OCI-LY7 (cell line): Measurements from ENCODE around the gene SDE2. TPM values are rescaled to one million over a fixed set of nuclear protein-coding genes. Genes with fewer than 3 reads are reported as not detected.

Source experiments
- BruUV-seq: library from RNA; stranded (reverse); fragments of 400-500 nt; replicated peaks from 2 replicates; lab custom pipeline; 2021; lab: Mats Ljungman, UMichigan
- CTCF ChIA-PET: fragments of 300-600 bp; sonication (Branson Sonifier 250); formaldehyde crosslinking; loops from one replicate; lab custom pipeline; 2022; ENCODE audit warnings: antibody characterized with exemption; ENCODE audit not compliant: unreplicated experiment; lab: Charles Lee
- POLR2A ChIA-PET: fragments of 300-600 bp; sonication (Branson Sonifier 250); formaldehyde crosslinking; loops from one replicate; lab custom pipeline; 2022; ENCODE audit warnings: antibody characterized with exemption; lab: Charles Lee
- DNase-seq: peaks from one replicate; pipeline ENCODE4 v3.0.0-alpha.2; 2015; ENCODE audit warnings: low spot score
- H2AFZ ChIP-seq: fragments of 200-600 bp; sonication (generic), shearing (Covaris generic); 2 replicates; pipeline ENCODE4 v1.6.1; 2014; ENCODE audit warnings: mild to moderate bottlenecking, antibody characterized with exemption, low read length, moderate library complexity
- H3K27ac ChIP-seq: fragments of 200-600 bp; sonication (generic); 2 replicates; pipeline ENCODE4 v1.5.1; 2014; ENCODE audit warnings: mixed run types, low read depth, mild to moderate bottlenecking, moderate library complexity, low read length, inconsistent platforms; ENCODE audit not compliant: poor library complexity, severe bottlenecking
- H3K36me3 ChIP-seq: fragments of 200-600 bp; sonication (generic); 2 replicates; pipeline ENCODE4 v1.6.1; 2014; ENCODE audit warnings: mild to moderate bottlenecking, antibody characterized with exemption, low read length, moderate library complexity, mixed read lengths; ENCODE audit not compliant: insufficient read depth
- H3K4me1 ChIP-seq: fragments of 200-600 bp; sonication (generic); 2 replicates; pipeline ENCODE4 v1.5.1; 2014; ENCODE audit warnings: mild to moderate bottlenecking, low read length; ENCODE audit not compliant: insufficient read depth, poor library complexity, severe bottlenecking
- H3K4me2 ChIP-seq: fragments of 200-600 bp; sonication (generic); 2 replicates; pipeline ENCODE4 v1.6.1; 2014; ENCODE audit warnings: mild to moderate bottlenecking, low read length
- H3K4me3 ChIP-seq: fragments of 200-600 bp; sonication (generic); 2 replicates; pipeline ENCODE4 v1.5.1; 2014; ENCODE audit warnings: mild to moderate bottlenecking, low read depth, low read length; ENCODE audit not compliant: poor library complexity, severe bottlenecking
- H3K79me2 ChIP-seq: fragments of 200-600 bp; sonication (generic); 2 replicates; pipeline ENCODE4 v1.6.1; 2016; ENCODE audit warnings: low read depth, mild to moderate bottlenecking, low read length, moderate library complexity, mixed read lengths; ENCODE audit not compliant: insufficient read depth
- H3K9me2 ChIP-seq: fragments of 200-600 bp; sonication (generic); 2 replicates; pipeline ENCODE4 v1.6.1; 2016; ENCODE audit warnings: mild to moderate bottlenecking, low read length, mixed read lengths; ENCODE audit not compliant: insufficient read depth
- H3K9me3 ChIP-seq: fragments of 200-600 bp; sonication (generic); 2 replicates; pipeline ENCODE4 v1.6.1; 2014; ENCODE audit warnings: mild to moderate bottlenecking, mixed run types, low read length, mixed read lengths
- H4K20me1 ChIP-seq: fragments of 200-600 bp; sonication (generic); 2 replicates; pipeline ENCODE4 v1.6.1; 2014; ENCODE audit warnings: mild to moderate bottlenecking, antibody characterized with exemption, low read length, moderate library complexity, mixed read lengths; ENCODE audit not compliant: insufficient read depth
- EZH2phosphoT487 ChIP-seq: fragments of 200-600 bp; sonication (generic); IDR thresholded peaks from 2 replicates; pipeline ENCODE4 v1.6.1; 2018; ENCODE audit warnings: low read depth, borderline replicate concordance, mild to moderate bottlenecking, mixed run types, antibody characterized with exemption, low read length, moderate library complexity, mixed read lengths
- intact Hi-C: fragments of 100-400 bp; cut with micrococcal nuclease; formaldehyde crosslinking; loops from one replicate; pipeline ENCODE4 v1.10.0; 2022; ENCODE audit not compliant: unreplicated experiment
- total RNA-seq, 2 experiments: library from RNA; depleted of rRNA in 1 of 2; stranded (reverse); fragments of >200 nt in 1 of 2; shearing (Covaris generic) in 1 of 2; gene quantifications; 2 replicates each; pipeline ENCODE4 v1.2.3, GENCODE V29; 2014 to 2022
- TF ChIP-seq, protein P1 (sequence below): fragments of 200-600 bp; sonication (generic); conservative IDR thresholded peaks from 2 replicates; pipeline ENCODE4 v1.5.1; 2014; ENCODE audit warnings: mild to moderate bottlenecking, antibody characterized with exemption, low read length, moderate library complexity, mixed read lengths

Gene SDE2
- total RNA-seq, 2 experiments from 2014 or later, result 18.2 to 25.0 TPM

DNA sequence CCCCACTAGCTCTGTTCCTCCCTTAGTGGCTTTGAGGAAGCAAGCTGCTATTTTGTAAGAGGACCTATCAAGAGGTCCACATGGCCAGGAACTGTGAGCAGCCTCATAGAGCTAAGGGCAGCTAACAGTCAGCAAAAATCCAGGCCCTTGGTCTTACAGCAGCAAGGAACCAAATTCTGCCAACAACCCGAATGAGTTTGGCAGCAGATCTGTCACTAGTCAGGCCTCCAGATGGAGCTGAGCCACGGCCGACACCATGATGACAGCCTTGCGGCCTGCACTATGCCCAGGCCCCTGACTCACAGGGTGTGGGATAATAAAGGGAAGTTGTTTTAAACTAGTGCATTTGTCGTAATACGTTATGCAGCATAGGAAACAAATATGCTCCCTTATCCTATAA lies 35.3 kb upstream of the SDE2 start:
- TF ChIP-seq, protein P1, sequence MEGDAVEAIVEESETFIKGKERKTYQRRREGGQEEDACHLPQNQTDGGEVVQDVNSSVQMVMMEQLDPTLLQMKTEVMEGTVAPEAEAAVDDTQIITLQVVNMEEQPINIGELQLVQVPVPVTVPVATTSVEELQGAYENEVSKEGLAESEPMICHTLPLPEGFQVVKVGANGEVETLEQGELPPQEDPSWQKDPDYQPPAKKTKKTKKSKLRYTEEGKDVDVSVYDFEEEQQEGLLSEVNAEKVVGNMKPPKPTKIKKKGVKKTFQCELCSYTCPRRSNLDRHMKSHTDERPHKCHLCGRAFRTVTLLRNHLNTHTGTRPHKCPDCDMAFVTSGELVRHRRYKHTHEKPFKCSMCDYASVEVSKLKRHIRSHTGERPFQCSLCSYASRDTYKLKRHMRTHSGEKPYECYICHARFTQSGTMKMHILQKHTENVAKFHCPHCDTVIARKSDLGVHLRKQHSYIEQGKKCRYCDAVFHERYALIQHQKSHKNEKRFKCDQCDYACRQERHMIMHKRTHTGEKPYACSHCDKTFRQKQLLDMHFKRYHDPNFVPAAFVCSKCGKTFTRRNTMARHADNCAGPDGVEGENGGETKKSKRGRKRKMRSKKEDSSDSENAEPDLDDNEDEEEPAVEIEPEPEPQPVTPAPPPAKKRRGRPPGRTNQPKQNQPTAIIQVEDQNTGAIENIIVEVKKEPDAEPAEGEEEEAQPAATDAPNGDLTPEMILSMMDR, result no peak
- TF ChIP-seq EZH2phosphoT487, result no peak
- DNase-seq, result no peak
- Histone ChIP-seq H3K9me3 (no peaks in the 10 kb centered on the region), H3K4me1 (peaks cover 11% of the 10 kb centered on the region), H3K27ac (no peak overlapping the region), H2AFZ (no peak overlapping the region), H3K4me3 (no peak overlapping the region), H4K20me1 (no peaks in the 10 kb centered on the region), H3K9me2 (no peaks in the 10 kb centered on the region), H3K79me2 (no peaks in the 10 kb centered on the region), H3K4me2 (no peak overlapping the region), H3K36me3 (no peaks in the 10 kb centered on the region)
- POLR2A ChIA-PET, result interaction anchor here (1.1 kb wide), 1 partner anchor 10 kb away, joined by 5 read pairs; no protein-coding TSS in a partner anchor
- CTCF ChIA-PET, result no interaction called here
- intact Hi-C loops, result no loop called here
- no TSS peak for BruUV-seq

DNA sequence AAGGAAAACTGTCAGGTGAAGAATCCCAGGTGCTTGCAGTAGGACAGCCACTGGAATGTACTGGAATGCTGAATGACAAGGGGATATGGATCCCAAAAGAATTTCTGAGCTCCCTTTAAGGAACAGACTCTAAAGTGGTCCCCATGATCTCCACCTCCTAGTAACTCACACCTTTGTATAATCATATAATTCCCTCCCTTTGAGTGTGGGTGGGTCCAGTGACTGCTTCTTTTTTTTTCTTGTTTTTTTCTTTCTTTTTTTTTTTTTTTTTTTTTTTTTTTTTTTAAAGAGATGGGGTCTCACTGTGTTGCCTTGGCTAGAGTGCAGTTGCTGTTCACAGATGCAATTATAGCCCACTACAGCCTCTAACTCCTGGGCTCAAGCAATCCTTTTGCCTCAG lies 34.8 kb upstream of the SDE2 start:
- intact Hi-C loops, result no loop called here
- H3K9me2 ChIP-seq, result no peaks in the 10 kb centered on the region
- TF ChIP-seq, protein P1, result no peak
- no peak for TF ChIP-seq EZH2phosphoT487
- no peak overlapping the region for H2AFZ ChIP-seq
- no peaks in the 10 kb centered on the region for H3K79me2 ChIP-seq
- BruUV-seq, result no TSS peak
- H4K20me1 ChIP-seq, result no peaks in the 10 kb centered on the region
- no peak overlapping the region for H3K4me2 ChIP-seq
- CTCF ChIA-PET, result no interaction called here
- POLR2A ChIA-PET, result interaction anchor here (0.6 to 1.1 kb wide), 3 partner anchors 10 to 588 kb away, joined by 5 to 8 read pairs (median 5); no protein-coding TSS in a partner anchor
- H3K27ac ChIP-seq, result no peak overlapping the region
- no peaks in the 10 kb centered on the region for H3K9me3 ChIP-seq
- H3K4me3 ChIP-seq, result no peak overlapping the region
- DNase-seq, result no peak
- no peaks in the 10 kb centered on the region for H3K36me3 ChIP-seq
- H3K4me1 ChIP-seq, result peaks cover 15% of the 10 kb centered on the region

DNA sequence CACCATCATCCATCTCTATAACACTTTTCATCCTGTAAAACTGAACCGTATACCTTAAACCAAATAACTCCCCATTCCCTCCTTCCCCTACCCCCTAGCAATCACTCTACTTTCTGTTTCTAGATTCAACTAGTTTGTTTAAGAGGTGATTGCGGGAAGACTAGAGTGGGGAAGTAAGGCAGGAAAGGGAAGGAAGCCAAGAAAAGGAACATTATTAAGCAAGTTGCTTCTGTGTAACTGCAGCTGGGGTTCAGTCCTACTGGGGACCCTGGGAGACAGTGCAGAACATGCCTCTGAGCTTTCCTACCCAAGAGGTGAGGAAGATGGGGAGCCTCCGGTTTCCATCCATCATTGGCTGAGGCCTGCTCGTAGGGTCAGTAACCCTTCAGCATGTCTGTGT lies 34.4 kb upstream of the SDE2 start:
- H4K20me1 ChIP-seq, result no peaks in the 10 kb centered on the region
- intact Hi-C loops, result no loop called here
- ChIA-PET POLR2A (interaction anchor here (0.6 to 0.7 kb wide), 3 partner anchors 28 to 588 kb away, joined by 4 to 8 read pairs (median 5); no protein-coding TSS in a partner anchor), CTCF (no interaction called here)
- H3K36me3 ChIP-seq, result no peaks in the 10 kb centered on the region
- no peak overlapping the region for H3K27ac ChIP-seq
- H3K79me2 ChIP-seq, result no peaks in the 10 kb centered on the region
- no peaks in the 10 kb centered on the region for H3K9me2 ChIP-seq
- TF ChIP-seq EZH2phosphoT487, result no peak
- TF ChIP-seq, protein P1, result no peak
- no peak overlapping the region for H3K4me2 ChIP-seq
- H2AFZ ChIP-seq, result no peak overlapping the region
- BruUV-seq, result no TSS peak
- no peaks in the 10 kb centered on the region for H3K9me3 ChIP-seq
- H3K4me1 ChIP-seq, result peaks cover 20% of the 10 kb centered on the region
- H3K4me3 ChIP-seq, result no peak overlapping the region
- no peak for DNase-seq
